ENCODE measurements around the gene TMEM175. TPM values are rescaled to one million over a fixed set of nuclear protein-coding genes. Genes with fewer than 3 reads are reported as not detected.

TMEM175 gene
- total RNA-seq, 2 experiments from 2014 or later: 13.9 to 15.8 TPM

- Mint-ChIP-seq H3K4me1 (ENCODE audit: low read depth) (peaks cover 14% of the 10 kb centered on the region), H3K9me3 (no peaks in the 10 kb centered on the region), H3K4me3 (no peak overlapping the region), H3K36me3 (ENCODE audit: low read depth) (no peaks in the 10 kb centered on the region), H3K27me3 (ENCODE audit: low read depth) (peaks cover 46% of the 10 kb centered on the region), H3K27ac (no peak overlapping the region)
- intact Hi-C loops (cut with micrococcal nuclease): loop anchor here (5.0 kb wide), 1 partner anchor 758 kb away; no protein-coding TSS in a partner anchor
- CTCF ChIA-PET: no interaction called here
- no peak for DNase-seq
These were observed 67.7 kb downstream of the TMEM175 start for GRCh38 chr4:999882-1000425.

GRCh38 chr4:1000686-1001260 is 68.5 kb downstream of the TMEM175 start:
- intact Hi-C loops (cut with micrococcal nuclease): no loop called here
- H3K36me3 Mint-ChIP-seq (ENCODE audit: low read depth): no peaks in the 10 kb centered on the region
- peaks cover 14% of the 10 kb centered on the region for H3K4me1 Mint-ChIP-seq (ENCODE audit: low read depth)
- no peak overlapping the region for H3K4me3 Mint-ChIP-seq
- DNase-seq: no peak
- H3K9me3 Mint-ChIP-seq: no peaks in the 10 kb centered on the region
- CTCF ChIA-PET: no interaction called here
- H3K27me3 Mint-ChIP-seq (ENCODE audit: low read depth): peaks cover 46% of the 10 kb centered on the region
- no peak overlapping the region for H3K27ac Mint-ChIP-seq

- no peaks in the 10 kb centered on the region for H3K36me3 Mint-ChIP-seq (ENCODE audit: low read depth)
- intact Hi-C loops (cut with micrococcal nuclease): no loop called here
- peaks cover 14% of the 10 kb centered on the region for H3K4me1 Mint-ChIP-seq (ENCODE audit: low read depth)
These were observed 69.4 kb downstream of the TMEM175 start for GRCh38 chr4:1001561-1002130.

GRCh38 chr4:1002131-1002630 is 69.9 kb downstream of the TMEM175 start:
- DNase-seq: no peak
- Mint-ChIP-seq H3K4me1 (ENCODE audit: low read depth) (peaks cover 14% of the 10 kb centered on the region), H3K27me3 (ENCODE audit: low read depth) (peaks cover 47% of the 10 kb centered on the region), H3K36me3 (ENCODE audit: low read depth) (no peaks in the 10 kb centered on the region), H3K27ac (no peak overlapping the region), H3K4me3 (no peak overlapping the region), H3K9me3 (no peaks in the 10 kb centered on the region)
- CTCF ChIA-PET: no interaction called here
- intact Hi-C loops (cut with micrococcal nuclease): no loop called here

More at GRCh38 chr4:1001561-1002130, 69.4 kb downstream of the TMEM175 start:
- CTCF ChIA-PET: interaction anchor here (0.6 kb wide), 1 partner anchor 258 kb away, joined by 4 read pairs; no protein-coding TSS in a partner anchor
- DNase-seq: no peak
- Mint-ChIP-seq H3K4me3 (no peak overlapping the region), H3K27me3 (ENCODE audit: low read depth) (peaks cover 46% of the 10 kb centered on the region), H3K9me3 (no peaks in the 10 kb centered on the region), H3K27ac (no peak overlapping the region)

GRCh38 chr4:1002631-1003251 is 70.5 kb downstream of the TMEM175 start:
- H3K4me1 Mint-ChIP-seq (ENCODE audit: low read depth): peaks cover 13% of the 10 kb centered on the region
- H3K9me3 Mint-ChIP-seq: no peaks in the 10 kb centered on the region
- intact Hi-C loops (cut with micrococcal nuclease): no loop called here
- CTCF ChIA-PET: no interaction called here
- no peaks in the 10 kb centered on the region for H3K36me3 Mint-ChIP-seq (ENCODE audit: low read depth)
- peaks cover 51% of the 10 kb centered on the region for H3K27me3 Mint-ChIP-seq (ENCODE audit: low read depth)
- no peak overlapping the region for H3K4me3 Mint-ChIP-seq
- no peak overlapping the region for H3K27ac Mint-ChIP-seq
- no peak for DNase-seq

GRCh38 chr4:1003271-1004070 is 71.2 kb downstream of the TMEM175 start:
- H3K27ac Mint-ChIP-seq: no peak overlapping the region

GRCh38 chr4:1004071-1004418 is 71.8 kb downstream of the TMEM175 start:
- CTCF ChIA-PET: no interaction called here
- intact Hi-C loops (cut with micrococcal nuclease): no loop called here
- Mint-ChIP-seq H3K27me3 (ENCODE audit: low read depth) (peaks cover 54% of the 10 kb centered on the region), H3K27ac (no peak overlapping the region), H3K4me1 (ENCODE audit: low read depth) (peaks cover 9% of the 10 kb centered on the region), H3K4me3 (no peak overlapping the region), H3K9me3 (no peaks in the 10 kb centered on the region), H3K36me3 (ENCODE audit: low read depth) (no peaks in the 10 kb centered on the region)
- no peak for DNase-seq

More at GRCh38 chr4:1003271-1004070, 71.2 kb downstream of the TMEM175 start:
- intact Hi-C loops (cut with micrococcal nuclease): no loop called here
- H3K4me1 Mint-ChIP-seq (ENCODE audit: low read depth): peaks cover 8% of the 10 kb centered on the region
- H3K27me3 Mint-ChIP-seq (ENCODE audit: low read depth): peaks cover 51% of the 10 kb centered on the region
- DNase-seq: no peak
- H3K36me3 Mint-ChIP-seq (ENCODE audit: low read depth): no peaks in the 10 kb centered on the region
- H3K4me3 Mint-ChIP-seq: no peak overlapping the region
- CTCF ChIA-PET: no interaction called here
- no peaks in the 10 kb centered on the region for H3K9me3 Mint-ChIP-seq

GRCh38 chr4:1004557-1005485 is 72.6 kb downstream of the TMEM175 start:
- intact Hi-C loops (cut with micrococcal nuclease): no loop called here
- no peaks in the 10 kb centered on the region for H3K36me3 Mint-ChIP-seq (ENCODE audit: low read depth)
- no peaks in the 10 kb centered on the region for H3K9me3 Mint-ChIP-seq
- CTCF ChIA-PET: interaction anchor here (1.1 kb wide), 1 partner anchor 18 kb away, joined by 4 read pairs; the partner anchor contains the start of gene IDUA
- H3K27ac Mint-ChIP-seq: no peak overlapping the region
- peaks cover 8% of the 10 kb centered on the region for H3K4me1 Mint-ChIP-seq (ENCODE audit: low read depth)
- peaks cover 52% of the 10 kb centered on the region for H3K27me3 Mint-ChIP-seq (ENCODE audit: low read depth)
- DNase-seq: no peak
- no peak overlapping the region for H3K4me3 Mint-ChIP-seq

GRCh38 chr4:1006856-1007255 is 74.6 kb downstream of the TMEM175 start:
- no peak for DNase-seq
- Mint-ChIP-seq H3K9me3 (no peaks in the 10 kb centered on the region), H3K36me3 (ENCODE audit: low read depth) (no peaks in the 10 kb centered on the region), H3K27ac (no peak overlapping the region), H3K4me3 (no peak overlapping the region), H3K27me3 (ENCODE audit: low read depth) (peaks cover 42% of the 10 kb centered on the region), H3K4me1 (ENCODE audit: low read depth) (peaks cover 14% of the 10 kb centered on the region)
- intact Hi-C loops (cut with micrococcal nuclease): no loop called here
- CTCF ChIA-PET: interaction anchor here (1.3 kb wide), 1 partner anchor 265 kb away, joined by 3 read pairs; no protein-coding TSS in a partner anchor
